TTC549 (cell line): ENCODE results near the gene PCNX1.

Source experiments
- FAIRE-seq: peaks from 2 replicates; lab custom pipeline; 2012; peaks lifted over from hg19 to GRCh38; lab: Jason Lieb, UNC

Gene PCNX1

DNA sequence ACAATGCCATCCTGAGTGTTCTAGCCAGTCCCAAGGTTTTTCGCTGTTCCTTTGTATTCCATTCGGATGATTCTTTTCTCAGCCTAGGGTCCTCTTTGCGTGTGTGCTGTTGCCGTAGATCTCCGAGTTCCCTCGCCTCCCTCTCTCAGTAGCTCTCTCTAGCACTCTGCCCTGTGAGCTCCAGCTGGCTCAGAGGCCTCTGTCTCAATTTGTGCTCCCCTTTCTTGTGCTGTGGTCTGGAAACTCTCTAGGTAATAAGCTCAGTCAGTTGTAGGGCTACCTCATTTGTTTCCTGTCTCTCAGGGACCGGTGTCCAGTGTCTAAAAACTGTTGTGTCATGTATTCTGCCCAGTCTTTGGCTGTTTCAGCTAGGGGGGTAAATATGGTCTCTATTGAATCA is 179.3 kb downstream of the PCNX1 start:
- FAIRE-seq: no peak

DNA sequence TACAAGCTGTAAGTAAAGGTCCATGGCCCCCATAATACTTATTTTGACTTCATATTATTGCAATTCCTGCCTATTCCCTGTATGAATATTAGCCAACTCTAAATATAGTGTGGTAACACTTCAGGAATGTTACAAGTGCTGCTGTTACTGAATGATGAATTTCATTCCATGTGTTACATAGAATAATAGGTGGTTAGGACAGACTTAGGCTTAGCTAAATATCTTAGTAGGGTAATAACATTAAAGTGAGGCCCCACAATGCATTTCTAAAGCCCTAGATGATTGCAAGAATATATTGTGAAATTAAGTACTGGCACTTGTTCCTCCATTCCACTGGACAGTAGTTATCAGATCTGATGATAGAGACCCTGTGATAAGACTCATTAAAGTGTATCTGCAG is 182.7 kb downstream of the PCNX1 start:
- FAIRE-seq: no peak

DNA sequence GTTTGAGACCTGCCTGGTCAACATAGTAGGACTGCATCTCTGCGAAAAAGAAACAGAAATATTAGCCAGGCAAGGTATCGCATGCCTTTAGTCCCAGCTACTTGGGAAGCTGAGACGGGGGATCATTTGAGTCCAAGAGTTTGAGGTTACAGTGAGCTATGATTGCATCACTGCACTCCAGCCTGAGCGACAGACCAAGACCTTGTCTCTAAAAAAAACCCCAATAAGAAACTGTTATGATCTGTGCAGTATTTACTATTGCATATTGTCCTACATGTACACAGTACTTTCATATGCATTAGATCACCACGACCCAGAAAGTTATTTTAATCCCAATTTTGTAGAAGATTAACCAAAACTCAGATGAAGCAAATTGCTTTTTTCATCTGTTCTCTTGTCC is 187.5 kb downstream of the PCNX1 start:
- FAIRE-seq: no peak

DNA sequence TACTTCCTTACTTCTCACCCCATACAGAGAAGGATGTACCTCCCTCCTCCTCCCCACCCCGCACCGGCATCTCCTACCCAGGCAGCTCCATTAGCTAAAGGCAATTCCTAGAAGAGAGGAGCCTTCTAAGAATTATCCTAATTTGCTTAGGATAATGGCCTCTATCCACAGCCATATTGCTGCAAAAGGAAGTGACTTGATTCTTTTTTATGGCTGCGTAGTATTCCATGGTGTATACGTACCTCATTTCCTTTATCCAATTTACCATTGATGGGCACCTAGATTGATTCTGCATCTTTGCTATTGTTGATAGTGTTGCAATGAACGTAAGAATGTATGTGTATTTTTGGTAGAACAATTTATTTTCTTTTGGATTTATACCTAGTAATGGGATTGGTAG is 189.7 kb downstream of the PCNX1 start:
- FAIRE-seq: no peak

DNA sequence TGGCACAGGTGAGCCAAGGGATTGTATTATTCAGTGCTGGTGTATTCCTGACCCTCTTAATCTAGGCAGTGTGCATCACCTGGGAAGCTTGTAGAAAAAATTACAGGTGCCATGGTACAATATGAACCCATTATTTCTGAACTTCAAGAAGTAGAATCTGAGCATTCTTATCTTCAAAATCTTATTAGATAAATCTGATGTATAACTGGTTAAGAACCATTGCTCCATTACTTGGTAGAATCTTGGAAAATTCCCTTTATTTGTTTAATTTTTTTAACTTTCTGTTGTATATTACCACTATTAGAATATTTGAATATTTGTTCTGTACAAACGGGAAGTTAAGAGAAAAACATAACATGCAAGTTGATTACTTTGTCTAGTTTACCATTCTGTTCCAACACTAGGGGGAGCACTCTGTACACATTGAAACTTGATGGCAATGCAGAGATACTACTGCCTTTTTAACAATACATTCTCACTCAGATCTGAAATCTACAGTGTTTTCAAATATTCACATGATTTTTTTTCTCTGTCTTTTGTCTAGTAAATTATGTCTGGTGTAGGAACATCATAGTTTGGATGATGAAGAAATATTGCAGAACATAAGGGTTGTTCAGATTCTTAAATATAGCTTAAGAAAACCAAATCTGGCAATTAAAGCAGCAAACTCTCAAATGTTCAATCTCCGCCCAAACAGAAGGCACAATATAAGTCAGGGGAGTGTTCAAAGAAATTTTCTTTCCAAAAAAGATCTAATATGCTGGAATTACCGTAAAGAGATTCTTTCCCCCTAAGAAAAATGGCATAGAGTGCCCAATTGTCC is 196.6 kb downstream of the PCNX1 start:
- peak; percentile 92 for FAIRE-seq

DNA sequence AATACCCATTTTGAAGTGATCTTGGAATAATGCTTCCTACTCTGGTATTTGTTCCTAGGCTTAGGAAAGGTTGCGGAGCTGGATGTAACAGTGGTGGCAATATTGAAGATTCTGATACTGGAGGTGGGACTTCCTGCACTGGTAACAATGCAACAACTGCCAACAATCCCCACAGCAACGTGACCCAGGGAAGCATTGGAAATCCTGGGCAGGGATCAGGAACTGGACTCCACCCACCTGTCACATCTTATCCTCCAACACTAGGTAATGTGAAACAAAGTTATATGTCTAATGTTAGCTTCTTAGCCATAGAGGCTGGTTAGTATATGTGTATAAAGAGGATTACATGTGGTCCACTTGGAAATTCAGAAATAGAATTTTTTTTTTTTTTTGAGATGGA is 197.9 kb downstream of the PCNX1 start:
- no peak for FAIRE-seq

DNA sequence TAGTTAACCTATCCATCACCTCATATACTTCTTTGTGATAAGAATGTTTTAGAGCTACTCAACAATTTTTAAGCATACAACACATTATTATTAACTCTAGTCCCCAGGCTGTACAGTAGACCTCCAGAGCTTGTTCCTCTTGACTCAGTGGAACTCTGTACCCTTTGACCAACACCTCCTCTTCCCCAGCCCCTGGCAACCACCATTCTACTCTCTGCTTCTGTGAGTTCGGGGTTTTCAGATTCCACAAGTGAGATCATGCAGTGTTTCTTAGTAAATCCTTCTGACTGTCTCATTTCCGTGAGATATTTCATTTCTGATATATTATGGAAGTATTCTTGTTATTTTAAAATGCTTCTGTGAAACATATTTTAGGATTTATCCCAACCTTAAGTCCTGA is 200.7 kb downstream of the PCNX1 start:
- no peak for FAIRE-seq

DNA sequence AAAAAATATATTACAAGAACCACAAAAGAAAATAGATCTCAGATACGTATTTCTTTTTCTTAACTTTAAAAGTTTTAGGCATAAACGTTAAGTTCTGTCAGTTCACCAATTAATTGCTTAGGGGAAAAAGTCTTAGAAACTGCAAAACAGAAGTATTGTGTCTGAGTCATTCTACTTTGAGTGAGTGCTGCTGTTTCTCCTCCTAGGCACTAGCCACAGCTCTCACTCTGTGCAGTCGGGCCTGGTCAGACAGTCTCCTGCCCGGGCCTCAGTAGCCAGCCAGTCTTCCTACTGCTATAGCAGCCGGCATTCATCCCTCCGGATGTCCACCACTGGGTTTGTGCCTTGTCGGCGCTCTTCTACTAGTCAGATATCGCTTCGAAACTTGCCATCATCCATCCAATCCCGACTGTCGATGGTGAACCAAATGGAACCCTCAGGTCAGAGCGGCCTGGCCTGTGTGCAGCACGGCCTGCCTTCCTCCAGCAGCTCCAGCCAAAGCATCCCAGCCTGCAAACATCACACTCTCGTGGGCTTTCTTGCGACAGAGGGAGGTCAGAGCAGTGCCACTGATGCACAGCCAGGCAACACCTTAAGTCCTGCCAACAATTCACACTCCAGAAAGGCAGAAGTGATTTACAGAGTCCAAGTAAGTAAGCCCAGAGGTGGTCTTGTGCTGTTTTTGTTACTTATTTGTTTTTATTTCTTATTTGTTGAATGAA is 201.3 kb downstream of the PCNX1 start:
- no peak for FAIRE-seq

DNA sequence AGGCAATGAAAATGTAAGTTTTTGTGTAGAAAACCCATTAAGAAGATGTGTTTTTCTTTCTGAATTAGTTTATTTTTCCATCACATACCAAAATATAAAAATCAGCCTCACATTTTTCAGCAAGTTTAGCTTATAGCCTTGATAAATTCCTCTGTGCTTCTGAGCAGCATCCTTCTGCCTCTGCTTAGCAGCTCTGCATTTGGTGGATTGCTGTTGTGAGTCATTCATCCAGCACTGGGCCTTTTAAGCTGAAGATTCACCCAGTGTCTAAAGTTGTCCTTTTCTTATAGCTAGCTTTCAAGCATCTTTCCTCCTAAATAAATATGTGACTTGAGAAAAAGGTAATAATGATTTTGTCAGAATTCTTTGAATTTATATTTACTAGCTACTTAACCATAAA is 206.1 kb downstream of the PCNX1 start:
- FAIRE-seq: no peak

DNA sequence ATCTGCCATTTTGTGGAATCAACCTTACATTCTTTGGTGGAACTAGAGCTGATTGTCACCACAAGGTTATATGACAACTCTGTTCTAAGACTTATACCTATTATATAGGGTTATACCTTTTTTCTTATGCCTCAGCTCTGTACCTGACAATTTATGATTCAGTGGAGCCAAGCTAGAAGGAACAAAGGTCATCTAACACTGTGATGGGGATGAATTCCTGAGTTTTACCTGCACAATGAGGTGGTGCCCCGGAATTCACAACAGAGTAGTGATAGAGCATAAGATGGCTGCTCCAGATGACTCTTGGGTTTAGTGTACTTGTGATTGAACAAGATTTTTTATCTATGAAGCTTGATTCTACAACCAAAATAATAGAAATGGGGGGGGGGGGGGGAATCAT is 207.3 kb downstream of the PCNX1 start:
- FAIRE-seq: no peak

DNA sequence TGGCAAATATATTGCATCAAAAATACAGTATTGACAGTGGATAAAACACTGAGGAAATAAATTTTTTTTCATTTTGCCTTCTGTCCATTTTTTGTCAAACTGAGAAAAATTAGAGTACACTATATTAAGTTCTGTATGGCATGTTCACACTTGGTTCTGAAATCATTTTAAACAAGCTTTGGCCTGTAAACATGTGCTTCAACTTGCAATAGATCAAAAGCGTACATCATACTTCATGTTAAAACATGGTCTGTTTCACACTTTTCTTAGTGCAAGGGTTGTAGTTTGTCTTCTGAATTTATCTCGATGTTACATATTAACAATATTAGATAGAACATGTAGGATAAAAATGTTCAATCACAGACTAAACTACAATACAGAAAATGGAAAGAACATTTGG is 208.0 kb downstream of the PCNX1 start:
- FAIRE-seq: no peak

DNA sequence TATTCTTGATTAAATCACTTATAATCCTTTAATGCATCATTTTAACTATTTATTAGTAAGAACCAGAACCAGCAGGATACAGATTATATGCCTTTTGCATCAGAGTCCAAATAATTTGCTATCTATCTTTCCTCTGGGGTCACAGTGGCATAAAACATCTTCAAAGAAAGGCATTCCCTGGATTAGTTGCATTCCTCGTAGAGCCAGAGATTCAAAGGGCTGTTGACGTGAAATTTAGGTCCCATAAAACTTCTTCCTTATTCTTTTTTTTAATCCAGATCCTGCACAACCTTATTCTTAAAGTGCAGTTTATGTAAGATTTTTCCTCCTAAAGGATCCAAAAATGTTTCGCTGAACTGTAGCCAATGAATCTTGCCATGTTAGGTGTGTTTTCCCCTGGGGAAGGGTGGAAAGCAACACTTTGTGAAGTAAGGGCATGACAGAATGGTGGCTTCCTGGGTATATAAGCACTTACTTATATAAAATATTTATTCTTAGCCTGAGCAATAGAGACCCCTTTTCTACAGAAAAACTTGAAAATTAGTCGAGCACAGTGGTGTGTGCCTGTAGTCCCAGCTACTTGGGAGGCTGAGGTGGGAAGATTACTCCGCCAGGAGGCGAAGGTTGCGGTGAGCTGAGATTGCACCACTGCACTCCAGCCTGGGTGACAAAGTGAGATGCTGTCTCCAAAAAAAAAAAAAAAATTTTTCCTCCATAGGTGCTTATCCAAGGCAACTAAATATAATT is 208.7 kb downstream of the PCNX1 start:
- no peak for FAIRE-seq

DNA sequence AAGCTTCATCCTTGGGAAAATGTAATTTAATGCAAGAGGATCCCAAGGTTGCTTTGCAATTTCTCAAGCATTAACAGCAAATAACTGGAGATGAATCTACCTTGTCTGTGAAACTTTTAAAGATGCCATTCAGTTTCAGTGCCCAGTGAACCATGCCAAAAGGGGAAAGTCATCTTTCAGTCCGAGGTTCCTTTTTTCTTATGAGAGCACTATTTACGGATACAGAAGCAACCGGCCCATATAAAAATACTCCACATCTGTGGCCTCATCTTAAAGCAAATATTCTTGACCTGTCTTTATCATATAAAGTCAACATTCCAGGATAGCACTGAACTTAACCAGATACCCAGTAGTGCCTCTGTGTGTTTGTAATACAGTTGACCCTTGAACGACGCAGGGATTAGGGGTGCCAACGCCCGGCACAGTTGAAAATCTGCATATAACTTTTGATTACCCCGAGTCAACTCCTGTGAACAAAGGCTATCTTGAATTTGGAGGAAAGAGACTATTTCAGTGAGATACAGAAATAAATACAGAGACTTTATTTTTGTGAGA is 209.4 kb downstream of the PCNX1 start:
- FAIRE-seq: no peak

DNA sequence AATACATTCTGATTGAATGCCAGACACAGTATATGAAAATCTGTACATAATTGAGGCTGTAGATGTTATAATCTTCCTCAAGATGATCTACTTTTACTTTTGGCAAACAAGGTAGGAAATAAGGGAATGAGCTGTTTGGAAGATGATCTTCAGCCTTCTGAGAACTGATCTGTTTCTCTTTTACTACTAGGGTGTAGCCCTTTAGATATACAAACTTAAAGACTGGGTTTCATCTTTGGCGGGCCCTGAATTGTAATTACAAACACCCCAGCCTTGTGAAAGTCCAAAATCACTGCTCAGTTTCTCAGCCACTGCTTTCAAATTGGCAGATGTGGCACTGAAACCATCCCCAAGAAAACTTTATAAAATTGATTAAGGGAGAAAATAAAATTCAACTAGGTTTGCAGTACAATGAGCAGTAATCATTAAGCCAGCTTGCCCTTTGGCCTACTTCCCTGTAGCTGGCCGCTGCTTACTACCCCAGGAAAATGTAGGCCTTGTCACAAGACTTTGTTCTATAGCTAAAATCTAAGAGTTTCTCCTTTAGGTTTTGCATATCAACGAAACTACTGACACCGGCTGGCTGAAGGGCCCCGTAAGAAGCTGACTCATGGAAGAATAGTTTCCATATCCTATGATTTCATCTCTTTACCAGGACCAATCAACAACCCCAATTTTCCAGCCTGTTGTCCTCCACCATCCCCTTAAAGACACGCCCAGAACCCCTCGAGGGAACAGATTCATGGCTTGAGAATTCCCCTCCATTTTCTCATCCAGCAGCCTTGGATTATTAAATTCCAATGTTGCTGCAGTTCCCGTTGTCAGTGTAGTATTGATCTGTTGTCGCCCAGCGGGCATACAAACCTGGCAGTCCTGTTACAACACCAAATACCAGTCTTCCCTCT is 210.8 kb downstream of the PCNX1 start:
- FAIRE-seq: no peak

DNA sequence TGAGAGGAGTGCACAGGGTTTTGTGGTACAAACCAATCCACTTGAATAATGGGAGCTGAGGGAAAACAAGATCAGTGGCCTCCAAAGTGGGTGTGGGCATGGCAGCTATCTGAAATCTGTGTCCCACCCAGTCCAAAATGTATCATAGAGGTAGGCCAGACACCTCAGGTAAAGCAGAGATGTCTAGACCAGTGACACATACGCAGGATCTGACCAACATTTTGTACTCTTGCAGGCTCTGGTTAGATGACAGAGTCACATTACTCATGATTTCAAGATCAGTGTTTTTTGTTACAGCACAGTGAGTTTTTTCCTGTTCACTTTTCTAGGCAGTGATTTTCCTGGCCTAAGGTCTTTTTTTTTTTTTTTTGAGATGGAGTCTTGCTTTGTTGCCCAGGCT is 211.8 kb downstream of the PCNX1 start:
- FAIRE-seq: no peak

DNA sequence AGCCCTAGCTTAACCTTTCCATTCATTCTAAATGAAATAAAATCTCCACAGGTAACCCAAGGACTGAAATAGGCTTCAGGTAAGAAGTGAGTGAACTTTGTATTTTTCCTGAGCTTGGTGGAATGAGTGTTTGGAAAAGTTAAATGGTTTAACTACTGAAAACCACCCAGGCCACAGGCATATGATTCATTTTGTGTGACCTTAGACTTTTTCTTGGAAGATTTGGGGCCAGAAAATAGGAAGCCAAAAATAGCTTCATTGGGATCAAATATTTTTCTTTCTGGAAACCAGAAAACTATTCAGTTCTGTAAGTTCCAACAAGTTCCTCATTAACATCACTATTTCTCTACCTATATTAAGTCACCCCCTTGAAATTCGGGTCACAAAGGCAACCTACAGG is 212.6 kb downstream of the PCNX1 start:
- no peak for FAIRE-seq

DNA sequence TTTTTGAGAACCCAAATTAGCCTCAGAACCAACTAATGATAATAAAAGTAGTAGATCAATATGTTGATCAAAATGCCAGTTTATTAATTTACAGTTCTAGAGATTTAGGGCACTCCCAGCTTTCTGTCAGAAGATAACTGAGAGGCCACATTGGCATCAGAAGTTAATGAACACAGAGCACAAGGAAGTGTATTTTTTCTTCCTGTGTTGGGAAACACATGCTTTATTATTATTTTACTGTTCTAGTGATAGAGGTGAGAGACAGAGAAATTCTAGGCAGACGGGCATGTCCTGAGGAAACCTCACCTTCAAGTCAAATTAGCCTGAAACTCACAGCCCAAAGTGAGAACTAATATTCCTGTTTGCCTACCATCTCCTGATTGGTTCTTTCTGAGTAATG is 213.7 kb downstream of the PCNX1 start:
- no peak for FAIRE-seq

DNA sequence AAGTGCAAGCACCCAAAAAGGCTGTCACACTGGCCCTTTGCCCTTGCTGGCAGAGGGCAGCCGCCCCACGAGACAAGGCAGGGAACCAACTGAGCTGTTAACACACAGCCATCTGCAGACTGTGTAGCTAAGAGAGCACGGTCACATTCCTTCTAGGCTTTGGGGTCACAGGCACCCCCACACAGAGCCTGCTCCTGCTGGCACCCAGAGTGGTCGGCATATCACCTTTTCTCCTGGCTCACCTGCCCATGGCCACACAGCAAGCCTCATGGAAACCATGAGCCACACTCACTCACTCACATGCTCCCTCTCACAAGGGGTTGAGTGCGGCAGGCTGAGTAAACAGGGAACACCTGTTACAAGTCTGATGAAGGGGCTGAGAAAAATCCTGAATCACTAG is 214.5 kb downstream of the PCNX1 start:
- FAIRE-seq: no peak

DNA sequence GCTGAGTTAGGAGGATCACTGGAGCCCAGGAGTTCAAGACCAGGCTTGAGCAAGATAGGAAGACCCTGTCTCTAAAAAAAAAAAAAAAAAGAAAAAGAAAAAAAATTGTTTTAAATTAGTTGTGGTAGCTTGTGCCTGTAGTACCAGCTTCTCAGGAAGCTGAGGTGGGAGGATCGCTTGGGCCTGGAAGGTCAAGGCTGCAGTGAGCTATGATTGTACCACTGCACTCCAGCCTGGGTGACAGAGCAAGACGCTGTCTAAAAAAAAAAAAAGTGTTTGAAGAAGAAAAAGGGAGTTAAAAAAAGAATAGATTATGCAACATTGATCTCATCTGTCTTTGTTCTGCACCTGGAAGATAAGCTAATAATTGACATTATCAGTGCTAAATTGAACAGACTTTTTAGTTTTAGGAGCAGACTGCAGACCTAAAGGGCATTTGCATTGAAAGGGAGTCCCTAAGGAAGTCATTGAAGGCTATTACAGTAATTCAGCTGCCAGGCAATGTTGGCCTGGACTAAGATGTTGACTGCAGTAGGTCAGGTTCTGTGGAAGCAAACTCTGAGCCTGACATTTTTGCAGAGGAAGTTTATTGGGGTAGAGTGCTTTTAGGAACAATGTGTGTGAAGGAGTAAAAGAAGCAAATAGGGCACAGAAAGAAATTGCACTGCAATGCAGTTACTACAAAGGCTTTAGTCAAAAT is 215.8 kb downstream of the PCNX1 start:
- no peak for FAIRE-seq

DNA sequence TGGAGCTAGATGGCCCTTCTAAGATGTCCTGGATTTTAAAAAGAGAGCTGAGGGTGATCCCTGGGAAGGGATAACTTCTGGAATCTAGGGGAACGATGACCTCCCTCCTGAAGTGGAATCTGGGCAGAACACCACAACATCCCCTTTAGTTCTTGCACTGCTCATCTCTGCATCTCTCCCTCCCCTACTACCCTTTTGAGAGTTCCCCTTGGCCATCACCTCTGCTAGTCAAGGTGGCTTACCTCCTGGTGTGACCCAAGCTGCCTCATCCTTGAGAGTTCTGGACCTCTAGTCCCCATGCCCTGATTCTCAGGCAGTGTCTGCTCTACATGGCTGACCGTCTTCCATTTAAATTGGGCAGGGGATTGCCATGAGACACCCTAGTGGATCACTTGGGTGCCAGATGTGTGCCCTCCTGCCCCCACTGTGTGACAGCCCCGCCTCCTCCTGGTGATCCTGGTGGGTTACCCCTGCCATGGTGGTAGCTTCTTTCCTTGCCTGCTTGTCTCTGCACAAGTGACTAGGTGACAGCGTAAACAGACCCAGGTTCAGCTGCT is 216.4 kb downstream of the PCNX1 start:
- no peak for FAIRE-seq
